PC-9 (cell line): Measurements from ENCODE around the gene LMCD1. TPM values are rescaled to one million over a fixed set of nuclear protein-coding genes. Genes with fewer than 3 reads are reported as not detected.

Experiments
- BruUV-seq: library from RNA; stranded (reverse); fragments of 400-500 nt; replicated peaks from 2 replicates; lab custom pipeline; 2021; lab: Mats Ljungman, UMichigan
- CTCF ChIA-PET: fragments of 300-600 bp; sonication (Branson Sonifier 250); formaldehyde crosslinking; loops from one replicate; lab custom pipeline; 2022; ENCODE audit warnings: antibody characterized with exemption; lab: Charles Lee
- POLR2A ChIA-PET: fragments of 300-600 bp; sonication (Branson Sonifier 250); formaldehyde crosslinking; loops from one replicate; lab custom pipeline; 2022; ENCODE audit warnings: antibody characterized with exemption; ENCODE audit not compliant: unreplicated experiment; lab: Charles Lee
- DNase-seq, 2 experiments: peaks; one replicate each; pipeline versions ENCODE4 v3.0.0 to v3.0.0-alpha.2; 2015 to 2022; ENCODE audit warnings: mixed read lengths in 1 of 2
- H2AFZ ChIP-seq: fragments of 200-600 bp; sonication (generic); 2 replicates; pipeline ENCODE4 v1.8.1; 2017; ENCODE audit warnings: antibody characterized with exemption
- H3F3A ChIP-seq: fragments of 200-600 bp; sonication (generic); 2 replicates; pipeline ENCODE4 v1.8.1; 2017; ENCODE audit warnings: antibody characterized with exemption, mild to moderate bottlenecking, low read depth; ENCODE audit not compliant: insufficient read depth
- H3K27ac ChIP-seq: fragments of 200-600 bp; sonication (generic); 2 replicates; pipeline ENCODE4 v1.6.1; 2016; ENCODE audit warnings: mixed run types
- H3K27me3 ChIP-seq: fragments of 200-600 bp; sonication (generic); 2 replicates; pipeline ENCODE4 v1.6.1; 2016; ENCODE audit warnings: low read depth, mixed run types; ENCODE audit not compliant: insufficient read depth
- H3K36me3 ChIP-seq: fragments of 200-600 bp; sonication (generic); 2 replicates; pipeline ENCODE4 v1.6.1; 2016; ENCODE audit warnings: low read depth, mixed run types
- H3K4me1 ChIP-seq: fragments of 200-600 bp; sonication (generic); replicated peaks from 2 replicates; pipeline ENCODE4 v1.6.1; 2016; ENCODE audit warnings: mixed run types; ENCODE audit not compliant: insufficient read depth
- H3K4me2 ChIP-seq: fragments of 200-600 bp; sonication (generic); 2 replicates; pipeline ENCODE4 v1.6.1; 2017; ENCODE audit warnings: mixed run types
- H3K4me3 ChIP-seq: fragments of 200-600 bp; sonication (generic); 2 replicates; pipeline ENCODE4 v1.6.1; 2016; ENCODE audit warnings: mixed run types
- H3K79me2 ChIP-seq: fragments of 200-600 bp; sonication (generic); 2 replicates; pipeline ENCODE4 v1.6.1; 2017; ENCODE audit warnings: low read depth, mixed run types
- H3K9me2 ChIP-seq: fragments of 200-600 bp; sonication (generic); 2 replicates; pipeline ENCODE4 v1.8.1; 2017; ENCODE audit warnings: mild to moderate bottlenecking; ENCODE audit not compliant: insufficient read depth
- H3K9me3 ChIP-seq: fragments of 200-600 bp; sonication (generic); 2 replicates; pipeline ENCODE4 v1.8.1; 2016; ENCODE audit warnings: low read depth; ENCODE audit not compliant: insufficient read depth
- H4K20me1 ChIP-seq: fragments of 200-600 bp; sonication (generic); 2 replicates; pipeline ENCODE4 v1.8.1; 2017; ENCODE audit not compliant: insufficient read depth
- CTCF ChIP-seq: fragments of 200-600 bp; sonication (generic); conservative IDR thresholded peaks from 2 replicates; pipeline ENCODE4 v1.6.1; 2017; ENCODE audit warnings: mixed run types, antibody characterized with exemption, mild to moderate bottlenecking, moderate library complexity
- EZH2 ChIP-seq: fragments of 200-600 bp; sonication (generic); IDR thresholded peaks from 2 replicates; pipeline ENCODE4 v1.8.0; 2017; ENCODE audit warnings: antibody characterized with exemption, low read depth
- intact Hi-C: fragments of 100-400 bp; cut with micrococcal nuclease; formaldehyde crosslinking; loops from one replicate; pipeline ENCODE4 v1.10.0; 2022; ENCODE audit not compliant: unreplicated experiment
- total RNA-seq: library from RNA; stranded (reverse); gene quantifications from 2 replicates; pipeline ENCODE4 v1.2.3, GENCODE V29; 2021

The LMCD1 gene
- total RNA-seq, 1 experiment from 2014 or later: 10.3 TPM

GRCh38 chr3:8607234-8608040 lies 105.8 kb downstream of the LMCD1 start:
- POLR2A ChIA-PET: no interaction called here

DNA sequence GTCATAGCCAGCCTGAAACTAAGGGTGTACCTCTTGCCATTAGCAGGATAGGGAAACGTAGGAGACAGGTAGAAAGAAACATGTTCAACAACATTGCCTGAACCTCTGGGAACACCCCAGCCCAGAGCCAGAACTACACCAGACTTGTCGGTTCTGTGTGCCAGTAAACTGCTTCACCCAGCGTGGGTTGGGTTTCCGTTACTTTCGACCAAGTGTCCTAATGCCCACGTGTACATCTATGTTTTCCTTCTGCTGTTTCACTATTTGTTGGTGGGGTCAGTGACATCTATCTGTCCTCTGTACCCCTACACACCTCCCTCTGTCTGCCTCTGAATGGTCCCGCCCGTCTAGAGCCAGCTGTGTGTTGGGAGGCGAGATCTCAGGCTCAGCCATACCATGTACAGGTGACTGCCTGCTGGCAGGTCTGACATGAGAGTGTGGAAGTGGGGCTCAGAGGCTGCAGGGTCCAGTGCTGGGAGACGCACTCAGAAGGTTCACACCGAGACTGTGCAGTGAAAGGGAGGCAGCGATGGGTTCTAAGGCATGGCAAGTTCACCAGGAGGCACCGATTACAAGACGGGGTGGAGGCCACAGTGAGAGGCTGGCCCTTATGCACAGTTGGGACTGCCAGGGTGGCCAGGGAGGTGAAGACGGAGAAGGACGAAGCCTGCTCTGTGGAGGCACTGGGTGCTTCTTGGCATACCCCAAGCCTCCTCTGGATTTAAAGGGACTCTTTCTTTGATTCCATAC lies 106.6 kb downstream of the LMCD1 start:
- no peak overlapping the region for H2AFZ ChIP-seq

More at GRCh38 chr3:8607234-8608040, 105.8 kb downstream of the LMCD1 start:
- Histone ChIP-seq H3K4me1 (no peaks in the 10 kb centered on the region), H3K9me3 (no peaks in the 10 kb centered on the region), H3K4me2 (no peak overlapping the region), H3F3A (no peaks in the 10 kb centered on the region), H2AFZ (no peak overlapping the region), H3K9me2 (no peaks in the 10 kb centered on the region), H3K27me3 (no peaks in the 10 kb centered on the region), H3K27ac (no peak overlapping the region), H3K36me3 (no peaks in the 10 kb centered on the region), H4K20me1 (no peaks in the 10 kb centered on the region), H3K79me2 (no peaks in the 10 kb centered on the region), H3K4me3 (no peak overlapping the region)
- peak; percentile 38 to 46 for DNase-seq
- BruUV-seq: no TSS peak
- CTCF ChIA-PET: interaction anchor here (0.7 to 1.2 kb wide), 3 partner anchors 109 to 290 kb away, joined by 3 to 5 read pairs (median 4); no protein-coding TSS in a partner anchor
- intact Hi-C loops: loop anchor here (1.0 kb wide), 2 partner anchors 165 to 190 kb away; no protein-coding TSS in a partner anchor
- TF ChIP-seq CTCF (peak; percentile 77), EZH2 (no peak)

More for the DNA sequence above, 106.6 kb downstream of the LMCD1 start:
- Histone ChIP-seq H3K79me2 (no peaks in the 10 kb centered on the region), H3K9me2 (no peaks in the 10 kb centered on the region), H3K4me1 (no peaks in the 10 kb centered on the region), H3F3A (no peaks in the 10 kb centered on the region), H3K9me3 (no peaks in the 10 kb centered on the region), H3K36me3 (no peaks in the 10 kb centered on the region), H3K27ac (no peak overlapping the region), H3K27me3 (no peaks in the 10 kb centered on the region), H3K4me3 (no peak overlapping the region), H3K4me2 (no peak overlapping the region), H4K20me1 (no peaks in the 10 kb centered on the region)
- no TSS peak for BruUV-seq
- ChIA-PET CTCF (interaction anchor here (0.9 to 1.2 kb wide), 2 partner anchors 106 to 164 kb away, joined by 3 to 4 read pairs; partner anchors contain the start of gene LMCD1), POLR2A (no interaction called here)
- no peak for DNase-seq
- TF ChIP-seq CTCF (no peak), EZH2 (no peak)
- intact Hi-C loops: no loop called here
